CD4-positive, alpha-beta T cell treated with Interleukin-4 for 4 hours (primary cell): ENCODE data around the gene SMURF2.

Experiments used
- DNase-seq: peaks from one replicate; pipeline ENCODE4 v3.0.0-alpha.2; 2020

Gene SMURF2

DNA sequence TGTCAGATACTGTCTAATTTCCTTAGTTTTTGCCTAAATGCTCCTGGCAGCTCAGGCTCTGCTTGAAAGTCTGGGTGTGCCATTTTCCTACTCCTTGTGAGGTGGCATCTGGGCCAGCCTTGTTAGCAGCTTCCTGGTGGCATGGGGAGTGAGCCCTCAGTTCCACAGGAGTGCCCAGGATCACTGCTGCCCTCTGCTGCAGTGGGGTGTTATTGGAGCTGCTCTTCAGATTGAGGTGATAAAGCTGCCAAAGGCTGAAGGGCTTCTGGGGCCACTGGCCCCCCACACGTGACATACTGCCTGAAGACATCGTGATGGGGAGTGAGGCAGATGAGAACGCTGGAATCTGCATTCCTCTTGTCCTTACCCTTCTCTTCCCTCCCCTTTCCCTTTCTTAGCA, 127.9 kb downstream of the SMURF2 start:
- DNase-seq: no peak

- DNase-seq: no peak
Measured at GRCh38 chr17:64533784-64534183, 128.3 kb downstream of the SMURF2 start.

DNA sequence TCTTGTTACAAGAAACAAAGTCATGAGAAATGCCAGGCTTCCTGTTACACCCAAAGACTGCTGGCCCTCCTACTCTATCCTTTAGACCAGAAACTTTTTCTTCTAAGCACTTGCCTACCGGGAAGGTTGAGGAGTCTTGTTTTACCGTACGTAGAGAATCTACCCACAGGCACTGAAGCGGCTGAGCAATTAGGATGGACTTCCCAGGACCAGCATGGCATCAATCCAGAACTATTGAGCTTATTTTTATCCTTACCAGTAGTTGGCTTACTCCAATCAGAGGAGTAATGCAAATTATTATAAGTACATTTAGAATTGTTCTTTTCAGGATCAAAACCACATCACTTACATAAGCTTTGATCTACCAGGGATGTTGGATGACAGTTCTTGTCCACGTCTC, 129.7 kb downstream of the SMURF2 start:
- DNase-seq: no peak

DNA sequence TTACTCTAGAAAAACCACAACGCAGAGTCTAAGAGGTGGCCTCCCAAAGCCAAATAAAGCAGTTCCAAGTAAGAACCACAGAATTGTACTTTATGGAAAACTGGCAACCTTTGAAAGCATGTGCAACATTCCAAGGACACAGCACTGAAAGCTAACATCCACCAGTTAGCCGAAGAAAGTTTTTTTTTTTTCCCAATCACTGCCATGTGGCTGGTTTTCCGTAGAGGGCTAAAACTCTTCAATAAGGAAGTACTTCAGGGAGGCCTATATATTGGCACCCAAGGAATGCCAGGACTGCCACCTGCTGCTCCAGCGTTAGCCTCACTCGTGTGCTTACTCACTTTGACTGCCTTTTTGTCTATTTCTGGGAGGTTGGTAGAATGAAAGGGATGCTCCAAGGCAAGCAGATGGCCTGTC, 130.1 kb downstream of the SMURF2 start:
- DNase-seq: no peak

DNA sequence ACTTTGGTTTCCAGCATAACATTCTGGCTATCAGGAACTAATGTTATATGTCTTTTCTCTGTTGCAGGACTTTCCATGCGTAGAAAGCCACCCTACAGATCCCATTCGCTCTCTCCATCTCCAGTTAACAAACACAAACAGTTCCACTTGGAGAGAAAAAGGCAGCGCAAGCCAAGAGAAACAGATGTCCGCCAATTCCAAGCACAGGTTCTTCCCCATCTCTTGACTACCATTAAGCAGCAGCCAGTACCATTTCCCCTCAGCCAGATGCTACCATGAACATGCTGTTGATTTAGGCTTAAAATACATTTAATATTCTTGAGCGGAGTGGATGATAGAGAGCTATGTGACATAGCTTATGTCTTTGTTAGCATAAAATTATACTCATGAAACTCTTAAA, 132.9 kb downstream of the SMURF2 start:
- no peak for DNase-seq

DNA sequence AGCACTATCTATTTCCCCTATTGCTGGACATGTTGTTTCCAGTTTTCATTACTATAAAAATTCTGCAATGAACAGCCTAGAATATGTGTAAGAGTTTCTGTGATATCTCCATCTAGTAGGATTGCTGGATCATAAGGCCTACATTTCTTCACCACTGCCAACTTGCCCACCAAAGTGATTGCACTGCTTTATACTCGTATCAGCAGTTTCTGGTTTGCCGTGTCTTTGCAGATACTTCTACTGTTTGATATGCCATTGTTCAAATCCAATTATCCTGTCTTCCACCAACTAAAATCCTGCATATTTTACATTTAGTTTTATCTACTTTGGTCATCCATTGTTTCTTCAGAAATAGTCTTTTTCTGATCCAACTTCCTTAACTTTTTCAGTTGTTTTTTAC, 134.2 kb downstream of the SMURF2 start:
- DNase-seq: no peak

DNA sequence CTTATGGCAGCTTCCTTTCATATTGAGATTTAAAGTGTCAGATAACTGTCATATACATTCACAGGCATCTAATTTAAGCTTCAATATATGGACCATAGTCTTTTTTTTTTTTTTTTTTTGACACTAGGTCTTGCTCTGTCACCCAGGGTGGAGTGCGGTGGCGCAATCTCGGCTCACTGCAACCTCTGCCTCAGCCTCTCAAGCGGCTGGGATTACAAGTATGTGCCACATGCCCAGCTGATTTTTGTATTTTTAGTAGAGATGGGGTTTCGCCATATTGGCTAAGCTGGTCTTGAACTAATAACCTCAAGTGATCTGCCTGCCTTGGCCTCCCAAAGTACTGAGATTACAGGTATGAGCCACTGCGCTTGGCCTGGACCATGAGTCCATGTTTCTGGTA, 141.7 kb downstream of the SMURF2 start:
- no peak for DNase-seq

GRCh38 chr17:64519601-64520000, 142.5 kb downstream of the SMURF2 start:
- DNase-seq: no peak

DNA sequence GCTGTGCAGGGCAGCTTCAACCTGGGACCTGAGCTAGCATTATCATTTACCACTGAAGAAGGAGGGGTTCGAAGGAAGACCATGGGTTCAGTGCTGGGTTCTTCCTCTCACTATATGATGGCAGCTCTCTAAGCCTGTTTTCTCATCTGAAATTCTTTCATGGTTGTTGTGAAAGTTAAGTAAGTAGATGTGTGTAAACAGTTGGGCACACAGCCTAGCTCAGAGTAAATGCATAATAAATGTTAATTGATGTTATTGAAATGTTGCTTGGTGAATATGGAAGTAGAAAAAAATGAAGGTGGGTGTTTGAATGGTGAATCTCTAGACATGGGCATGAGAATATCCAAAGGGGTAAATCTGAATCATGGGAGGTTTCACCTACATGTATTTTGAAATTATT, 146.3 kb downstream of the SMURF2 start:
- no peak for DNase-seq

GRCh38 chr17:64515419-64515818, 146.7 kb downstream of the SMURF2 start:
- no peak for DNase-seq

- DNase-seq: no peak
Measured at GRCh38 chr17:64509179-64509578, 152.9 kb downstream of the SMURF2 start.

- no peak for DNase-seq
Measured at GRCh38 chr17:64508683-64509082, 153.4 kb downstream of the SMURF2 start.

DNA sequence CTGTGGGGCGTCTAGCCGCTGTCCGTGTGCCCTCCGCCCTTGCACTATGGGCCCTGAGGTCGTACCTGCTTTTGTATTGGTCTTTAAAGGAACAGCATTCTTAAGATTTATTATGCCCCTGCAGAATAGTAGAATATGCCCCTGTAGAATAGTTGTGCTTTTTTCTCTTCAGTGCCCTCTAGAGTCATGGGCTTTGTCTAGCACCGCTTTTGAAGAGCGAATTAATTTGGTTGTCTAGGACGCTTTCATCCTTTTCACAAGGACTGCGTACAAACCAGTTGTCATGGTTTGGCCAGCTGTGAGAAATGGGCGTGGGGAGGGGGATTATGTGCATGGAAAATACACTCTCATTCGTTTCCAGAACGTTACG, 154.7 kb downstream of the SMURF2 start:
- DNase-seq: peak; percentile 81

DNA sequence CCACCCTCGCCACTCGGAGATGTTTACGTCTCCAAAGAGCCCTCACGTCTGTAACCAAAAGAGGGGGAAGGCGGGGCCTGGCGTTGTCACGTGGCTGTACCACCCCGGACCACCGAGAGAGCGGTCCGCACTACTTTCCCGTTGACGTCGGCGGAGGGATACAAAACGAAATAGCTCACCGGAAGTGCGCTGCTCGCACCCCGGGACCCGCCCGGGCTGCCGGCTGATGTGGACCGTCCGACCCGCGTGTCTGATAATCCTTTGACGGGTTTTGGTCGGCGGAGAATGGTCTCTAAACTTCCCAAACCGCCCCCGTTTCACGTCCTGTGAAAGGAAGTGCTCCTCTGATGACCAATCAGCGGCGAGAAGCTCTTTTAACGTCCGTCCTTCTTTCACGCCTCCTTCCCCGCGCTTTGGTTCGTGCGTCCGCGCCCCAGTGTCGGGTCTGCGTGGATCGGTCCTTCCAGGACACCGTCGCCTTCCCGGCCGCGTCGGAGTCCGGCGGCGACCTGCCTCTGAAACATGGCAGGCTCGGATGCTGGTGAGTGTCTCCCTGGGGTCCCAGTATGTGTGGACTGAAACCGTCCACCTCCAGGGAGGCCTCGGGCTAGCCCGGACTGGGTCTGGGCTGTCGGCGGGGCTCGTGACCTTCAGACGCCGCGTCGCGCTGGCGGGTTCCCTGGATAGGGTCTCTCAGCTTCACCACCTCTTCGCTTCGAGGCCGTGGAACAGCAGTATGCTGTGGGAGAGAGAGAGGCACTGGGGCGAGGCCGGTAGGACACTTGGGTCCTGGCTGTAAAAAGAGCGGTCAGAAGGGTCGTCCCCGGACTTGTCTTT, 155.3 kb downstream of the SMURF2 start, which contains the start of gene CEP95:
Gene CEP95, plus strand, starts transcription at position 402 of the 837 bp plus-strand sequence. Its CDS starts 121 bp downstream, at position 523.
- peak; percentile 98 for DNase-seq

DNA sequence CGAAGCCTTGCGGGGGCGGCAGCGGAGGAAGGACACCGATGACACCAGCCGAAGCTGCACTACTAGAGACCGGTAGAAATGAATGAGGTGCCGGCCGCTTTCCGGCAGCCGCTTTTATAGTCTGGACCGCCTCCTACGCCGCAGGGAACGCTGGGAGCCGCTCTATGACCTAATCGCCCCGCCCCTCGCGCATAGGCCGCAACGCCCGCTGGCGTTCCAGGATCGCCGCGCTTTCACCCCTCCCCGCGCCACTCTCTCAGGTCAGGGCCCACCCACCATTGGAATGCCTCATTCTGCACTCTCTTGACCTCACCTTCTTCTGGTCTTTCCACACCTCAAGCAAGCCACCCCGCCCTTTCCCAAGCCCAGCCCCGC, 155.9 kb downstream of the SMURF2 start, which contains the start of gene DDX5:
Gene DDX5, minus strand, starts transcription at position 89 of the 375 bp plus-strand sequence. CDS start 170 bp downstream, outside the sequence.
- peak; percentile 98 for DNase-seq

DNA sequence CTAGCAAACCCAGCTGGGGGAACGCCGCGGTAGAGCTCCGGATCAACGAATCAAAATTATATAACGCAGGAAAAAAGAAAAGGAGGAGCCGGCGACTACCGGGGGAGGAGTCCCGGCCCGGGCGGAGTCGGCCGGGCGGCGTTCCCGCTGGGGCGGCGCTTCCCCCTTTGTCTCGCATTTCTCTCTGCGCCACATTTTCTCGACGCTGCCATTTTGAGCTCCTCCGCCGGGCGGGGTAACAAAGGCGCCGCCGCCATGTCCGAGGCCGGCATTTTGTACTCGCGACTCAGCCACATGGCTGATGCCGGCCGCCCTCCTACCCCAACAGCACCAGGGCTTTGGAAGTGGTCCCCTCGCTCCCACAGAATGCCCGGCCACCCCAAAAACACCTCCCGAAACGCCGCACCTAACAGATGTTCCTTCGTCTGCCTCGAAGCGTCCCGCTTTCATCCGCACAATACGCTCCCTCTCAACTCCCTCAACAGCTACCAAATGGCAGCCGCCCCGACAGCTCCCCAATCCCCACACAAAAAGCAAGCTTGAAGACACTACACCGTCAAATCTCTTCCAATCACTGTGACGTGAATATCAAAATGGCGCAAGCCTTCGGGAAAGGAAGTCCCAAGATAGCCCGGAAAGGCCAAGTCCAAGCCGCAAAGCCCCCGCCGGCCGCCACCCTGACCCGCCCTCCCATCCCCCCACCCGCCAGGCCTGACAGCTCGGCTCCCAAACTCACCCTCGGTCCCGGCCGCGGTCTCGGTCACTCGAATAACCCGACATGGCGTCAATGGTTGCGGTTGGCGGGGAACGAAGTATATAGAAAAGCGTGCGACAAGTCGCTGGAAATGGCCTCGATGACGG, 156.5 kb downstream of the SMURF2 start:
- DNase-seq: peak; percentile 94

- no peak for DNase-seq
Measured at GRCh38 chr17:64504769-64505339, 157.3 kb downstream of the SMURF2 start.

GRCh38 chr17:64503821-64504768, 158.0 kb downstream of the SMURF2 start:
- no peak for DNase-seq

DNA sequence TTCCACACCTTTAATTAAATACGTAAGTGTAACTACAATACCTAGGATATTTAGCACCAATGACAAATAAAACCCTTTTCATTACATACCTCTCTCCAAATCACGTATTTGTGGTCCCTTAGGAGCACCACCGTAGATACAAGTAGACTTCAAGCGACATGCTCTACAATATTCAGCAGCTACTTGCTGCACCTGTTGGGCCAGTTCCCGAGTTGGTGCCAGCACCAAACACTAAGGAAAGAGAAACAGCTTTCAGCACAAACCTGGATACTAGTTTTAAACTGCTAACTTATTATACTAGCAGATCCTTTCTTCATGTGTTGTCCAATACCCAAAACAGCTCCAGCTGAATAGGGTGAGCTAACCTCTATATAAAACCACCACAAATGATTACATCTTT, 158.8 kb downstream of the SMURF2 start:
- DNase-seq: no peak

GRCh38 chr17:64502809-64503208, 159.3 kb downstream of the SMURF2 start:
- DNase-seq: no peak

GRCh38 chr17:64502021-64502420, 160.1 kb downstream of the SMURF2 start:
- DNase-seq: no peak
